Bone marrow (tissue), 2 donors: Measurements from ENCODE around the gene IL15.

ENCODE experiments used
- DNase-seq, 2 donors: peaks; one replicate each; lab custom pipeline; 2025; lab: John Stamatoyannopoulos, UW

The IL15 gene

GRCh38 chr4:141782205-141782604, 145.8 kb downstream of the IL15 start:
- DNase-seq, result no peak
